Natural killer cell (primary cell): ENCODE measurements around the gene TCOF1. TPM values are rescaled to one million over a fixed set of nuclear protein-coding genes. Genes with fewer than 3 reads are reported as not detected.

Experiments
- ATAC-seq, 3 donors: fragments of 150-1000 bp in 2 of 3; fragments of 200-7000 bp in 1 of 3; cut with Tn5 transposase; 1 replicate in 1 of 3; 2 replicates in 2 of 3; pipeline ENCODE4 v1.10.0; 2021; ENCODE audit warnings: mild to moderate bottlenecking in 2 of 3, moderate library complexity in 2 of 3
- DNase-seq, 2 donors: peaks; one replicate each; pipeline versions ENCODE4 v3.0.0 to v3.0.0-alpha.2; 2013 to 2021; ENCODE audit warnings: mixed read lengths in 1 of 2
- H3K27ac ChIP-seq: one replicate; pipeline ENCODE4 v1.5.1; 2013; ENCODE audit warnings: mild to moderate bottlenecking, low read length
- H3K27me3 ChIP-seq: one replicate; pipeline ENCODE4 v1.6.1; 2013; ENCODE audit warnings: low read length; ENCODE audit not compliant: control insufficient read depth, insufficient read depth
- H3K36me3 ChIP-seq: one replicate; pipeline ENCODE4 v1.6.1; 2013; ENCODE audit warnings: low read length; ENCODE audit not compliant: control insufficient read depth, insufficient read depth
- H3K4me1 ChIP-seq: one replicate; pipeline ENCODE4 v1.6.1; 2013; ENCODE audit warnings: low read length; ENCODE audit not compliant: control insufficient read depth, insufficient read depth
- H3K4me3 ChIP-seq: one replicate; pipeline ENCODE4 v1.5.1; 2013; ENCODE audit warnings: low read length
- H3K9me3 ChIP-seq: one replicate; pipeline ENCODE4 v1.6.1; 2013; ENCODE audit warnings: low read length; ENCODE audit not compliant: control insufficient read depth, insufficient read depth
- H3K27ac Mint-ChIP-seq, 2 donors: one replicate each; pipeline ENCODE4 v1.8.0; 2022; ENCODE audit warnings: mild to moderate bottlenecking in 2 of 2, mixed read lengths in 2 of 2, moderate library complexity in 1 of 2
- H3K27me3 Mint-ChIP-seq, 2 donors: one replicate each; pipeline ENCODE4 v1.8.0; 2022; ENCODE audit warnings: low read depth in 2 of 2, mixed read lengths in 2 of 2
- H3K36me3 Mint-ChIP-seq: one replicate; pipeline ENCODE4 v1.8.0; 2022; ENCODE audit warnings: mixed read lengths
- H3K4me1 Mint-ChIP-seq, 2 donors: one replicate each; pipeline ENCODE4 v1.8.0; 2022; ENCODE audit warnings: mixed read lengths in 2 of 2
- H3K4me3 Mint-ChIP-seq: one replicate; pipeline ENCODE4 v1.8.0; 2022; ENCODE audit warnings: mild to moderate bottlenecking, moderate library complexity, mixed read lengths
- H3K9me3 Mint-ChIP-seq, 2 donors: one replicate each; pipeline ENCODE4 v1.8.0; 2022; ENCODE audit warnings: mixed read lengths in 2 of 2
- WGBS: methylation state at CpG from one replicate; pipeline ENCODE4 v1.1.7; 2013; ENCODE audit warnings: missing lambda C conversion rate; ENCODE audit not compliant: insufficient coverage; 5-methylcytosine and 5-hydroxymethylcytosine counted together
- intact Hi-C: fragments of 100-400 bp; cut with micrococcal nuclease; formaldehyde crosslinking; loops from one replicate; pipeline ENCODE4 v1.14.2; 2022
- total RNA-seq, 4 donors: library from RNA; stranded (reverse); fragments of 120-200 nt in 1 of 4; gene quantifications; one replicate each; pipeline versions ENCODE4 v1.2.3 to v1.2.4, GENCODE V29; 2013 to 2022
- TF ChIP-seq, protein P1 (sequence below): fragments of 200-600 bp; IDR thresholded peaks from one replicate; pipeline ENCODE4 v1.8.0; 2022; ENCODE audit warnings: antibody characterized with exemption

The TCOF1 gene
- total RNA-seq, 3 donors from 2014 or later (not counting 1 experiment from before 2014, with no cell fraction given): 51.5 to 62.6 (median 51.7) TPM

- 90% methylated on average over 6 of the region's 6 CpGs for WGBS
- TF ChIP-seq, protein P1, sequence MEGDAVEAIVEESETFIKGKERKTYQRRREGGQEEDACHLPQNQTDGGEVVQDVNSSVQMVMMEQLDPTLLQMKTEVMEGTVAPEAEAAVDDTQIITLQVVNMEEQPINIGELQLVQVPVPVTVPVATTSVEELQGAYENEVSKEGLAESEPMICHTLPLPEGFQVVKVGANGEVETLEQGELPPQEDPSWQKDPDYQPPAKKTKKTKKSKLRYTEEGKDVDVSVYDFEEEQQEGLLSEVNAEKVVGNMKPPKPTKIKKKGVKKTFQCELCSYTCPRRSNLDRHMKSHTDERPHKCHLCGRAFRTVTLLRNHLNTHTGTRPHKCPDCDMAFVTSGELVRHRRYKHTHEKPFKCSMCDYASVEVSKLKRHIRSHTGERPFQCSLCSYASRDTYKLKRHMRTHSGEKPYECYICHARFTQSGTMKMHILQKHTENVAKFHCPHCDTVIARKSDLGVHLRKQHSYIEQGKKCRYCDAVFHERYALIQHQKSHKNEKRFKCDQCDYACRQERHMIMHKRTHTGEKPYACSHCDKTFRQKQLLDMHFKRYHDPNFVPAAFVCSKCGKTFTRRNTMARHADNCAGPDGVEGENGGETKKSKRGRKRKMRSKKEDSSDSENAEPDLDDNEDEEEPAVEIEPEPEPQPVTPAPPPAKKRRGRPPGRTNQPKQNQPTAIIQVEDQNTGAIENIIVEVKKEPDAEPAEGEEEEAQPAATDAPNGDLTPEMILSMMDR: no peak
- no peak overlapping the region for H3K4me3 ChIP-seq
- peak overlapping the region in 1 of 2 donors; percentile 51 for H3K27ac Mint-ChIP-seq
- DNase-seq (no peak), ATAC-seq (no peak)
- no peaks in the 10 kb centered on the region for H3K9me3 ChIP-seq
- no peak overlapping the region for H3K4me3 Mint-ChIP-seq
- H3K27ac ChIP-seq: no peak overlapping the region
- no peaks in the 10 kb centered on the region for H3K9me3 Mint-ChIP-seq
- no peaks in the 10 kb centered on the region for H3K27me3 ChIP-seq
- H3K36me3 ChIP-seq: peaks cover 48% of the 10 kb centered on the region
- H3K4me1 ChIP-seq: peaks cover 11% of the 10 kb centered on the region
- peaks cover 17 to 33% of the 10 kb centered on the region in 2 donors for H3K4me1 Mint-ChIP-seq
- peaks cover 9% of the 10 kb centered on the region for H3K36me3 Mint-ChIP-seq
- no peaks in the 10 kb centered on the region for H3K27me3 Mint-ChIP-seq
- intact Hi-C loops: loop anchor here (10.0 kb wide), 1 partner anchor 1332 kb away; the partner anchor contains the start of gene G3BP1
These were observed 85.2 kb downstream of the TCOF1 start for GRCh38 chr5:150442699-150443080.

DNA sequence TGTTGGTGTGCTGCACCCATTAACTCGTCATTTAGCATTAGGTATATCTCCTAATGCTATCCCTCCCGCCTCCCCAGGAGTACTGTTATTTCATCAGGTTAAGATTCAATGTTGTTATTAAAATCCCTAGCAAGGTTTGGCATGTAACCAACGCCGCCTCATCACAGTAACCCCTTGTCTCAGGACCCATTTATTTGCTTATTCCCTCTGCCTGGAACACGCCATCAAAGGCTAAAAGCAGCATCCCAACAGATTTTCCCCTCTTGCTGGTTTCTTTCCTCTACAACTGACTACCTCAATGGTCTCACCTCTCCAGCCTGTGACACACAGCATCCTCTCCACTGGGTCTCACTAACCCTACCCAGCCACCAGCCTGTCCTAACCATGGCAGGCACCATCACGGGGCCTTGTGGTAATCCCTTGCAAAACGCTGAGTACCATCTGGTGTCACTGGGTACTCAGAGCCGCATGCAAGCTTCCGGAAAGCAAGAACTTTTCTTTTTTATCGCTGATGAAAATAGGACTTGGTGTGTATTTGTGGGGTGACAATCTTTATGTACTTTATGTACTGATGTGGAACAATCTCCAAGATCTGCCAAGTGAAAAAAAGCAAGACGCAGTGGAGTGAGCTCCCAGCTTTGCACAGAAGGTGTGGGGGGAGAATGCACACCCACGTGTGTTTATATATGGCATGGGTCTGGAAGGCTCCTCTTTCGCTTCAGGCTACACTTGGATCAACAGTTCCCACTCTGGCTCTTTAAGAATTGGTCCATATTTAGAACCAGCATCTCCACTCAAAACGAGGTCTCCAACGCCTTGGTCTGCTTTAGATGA is 86.0 kb downstream of the TCOF1 start:
- no peaks in the 10 kb centered on the region for H3K9me3 ChIP-seq
- Mint-ChIP-seq H3K27ac (peak overlapping the region; percentile 37 to 51), H3K4me1 (peaks cover 24 to 41% of the 10 kb centered on the region in 2 donors), H3K27me3 (no peaks in the 10 kb centered on the region), H3K9me3 (no peaks in the 10 kb centered on the region), H3K4me3 (no peak overlapping the region), H3K36me3 (peaks cover 9% of the 10 kb centered on the region)
- peaks cover 19% of the 10 kb centered on the region for H3K4me1 ChIP-seq
- intact Hi-C loops: loop anchor here (10.0 kb wide), 1 partner anchor 1331 kb away; the partner anchor contains the start of gene G3BP1
- WGBS: 92% methylated on average over 14 of the region's 15 CpGs
- H3K36me3 ChIP-seq: peaks cover 48% of the 10 kb centered on the region
- DNase-seq (no peak), ATAC-seq (no peak)
- H3K27ac ChIP-seq: no peak overlapping the region
- H3K27me3 ChIP-seq: no peaks in the 10 kb centered on the region
- no peak overlapping the region for H3K4me3 ChIP-seq
- TF ChIP-seq, protein P1: no peak

DNA sequence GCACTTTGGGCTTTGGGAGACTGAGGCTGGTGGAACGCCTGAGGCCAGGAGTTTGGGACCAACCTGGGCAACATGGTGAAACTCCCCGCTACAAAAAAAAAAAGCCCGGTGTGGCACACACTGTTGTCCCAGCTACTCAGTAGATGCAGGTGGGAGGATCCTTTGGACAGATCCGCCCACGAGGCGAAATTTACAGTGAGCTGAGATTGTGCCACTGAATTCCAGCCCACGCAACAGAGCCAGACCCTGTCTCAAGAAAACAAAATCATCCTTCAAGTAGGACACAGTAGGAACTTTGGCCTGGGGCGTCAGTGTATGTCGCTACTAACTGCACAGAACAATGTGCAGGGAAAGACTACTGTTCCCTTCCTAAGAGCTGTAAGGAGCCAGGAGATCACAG is 87.3 kb downstream of the TCOF1 start:
- no peak overlapping the region for H3K4me3 Mint-ChIP-seq
- H3K27ac Mint-ChIP-seq: no peak overlapping the region
- Histone ChIP-seq H3K4me1 (peaks cover 25% of the 10 kb centered on the region), H3K36me3 (peaks cover 48% of the 10 kb centered on the region), H3K27ac (no peak overlapping the region), H3K9me3 (no peaks in the 10 kb centered on the region), H3K4me3 (no peak overlapping the region), H3K27me3 (no peaks in the 10 kb centered on the region)
- ATAC-seq (no peak), DNase-seq (no peak)
- H3K27me3 Mint-ChIP-seq: no peaks in the 10 kb centered on the region
- H3K9me3 Mint-ChIP-seq: no peaks in the 10 kb centered on the region
- intact Hi-C loops: loop anchor here (10.0 kb wide), 1 partner anchor 1330 kb away; the partner anchor contains the start of gene G3BP1
- peaks cover 37 to 47% of the 10 kb centered on the region in 2 donors for H3K4me1 Mint-ChIP-seq
- WGBS: 95% methylated on average over 9 of the region's 9 CpGs
- TF ChIP-seq, protein P1: no peak
- peaks cover 9% of the 10 kb centered on the region for H3K36me3 Mint-ChIP-seq
